GM18519 (cell line): ENCODE measurements around the gene KIR3DL2.
"Not testable (repeated sequence)": the region's sequence is repeated elsewhere in the genome, so short reads cannot be mapped to it uniquely, and the experiment has no call there.

Experiments used
- ATAC-seq: cut with Tn5 transposase; IDR thresholded peaks from one replicate; pipeline ENCODE4 v1.9.1; 2021; ENCODE audit warnings: mild to moderate bottlenecking, moderate library complexity; ENCODE audit not compliant: unreplicated experiment, low FRiP score

Gene KIR3DL2

GRCh38 chr19:54850061-54850640 lies at the start of gene KIR3DL2:
TSS of gene KIR3DL2 (plus strand) at chr19:54850443. CDS start at chr19:54850476, 33 bp downstream.
- ATAC-seq: not testable (repeated sequence)

- ATAC-seq: no peak
Measured at GRCh38 chr19:54803410-54803809, 46.8 kb upstream of the KIR3DL2 start, which contains the start of gene KIR2DL4. TSS of gene KIR2DL4 (plus strand) at chr19:54803610. CDS start at chr19:54803652, 42 bp downstream.

GRCh38 chr19:54804101-54804500 lies 46.1 kb upstream of the KIR3DL2 start:
- no peak for ATAC-seq

- no peak for ATAC-seq
Measured at GRCh38 chr19:54804571-54804970, 45.7 kb upstream of the KIR3DL2 start.

GRCh38 chr19:54805665-54806515 lies 44.4 kb upstream of the KIR3DL2 start:
- no peak for ATAC-seq

- no peak for ATAC-seq
Measured at GRCh38 chr19:54806516-54806838, 43.8 kb upstream of the KIR3DL2 start.

GRCh38 chr19:54814571-54814970 lies 35.7 kb upstream of the KIR3DL2 start:
- not testable (repeated sequence) for ATAC-seq

- not testable (repeated sequence) for ATAC-seq
Measured at GRCh38 chr19:54816251-54816650, 34.0 kb upstream of the KIR3DL2 start, which contains the start of gene KIR3DL1. TSS of gene KIR3DL1 (plus strand) at chr19:54816468.

- ATAC-seq: no peak
Measured at GRCh38 chr19:54817670-54818536, 32.3 kb upstream of the KIR3DL2 start.

GRCh38 chr19:54824416-54824815 lies 25.8 kb upstream of the KIR3DL2 start:
- ATAC-seq: not testable (repeated sequence)

- not testable (repeated sequence) for ATAC-seq
Measured at GRCh38 chr19:54825326-54825725, 24.9 kb upstream of the KIR3DL2 start.

GRCh38 chr19:54828064-54828463 lies 22.2 kb upstream of the KIR3DL2 start:
- ATAC-seq: not testable (repeated sequence)

GRCh38 chr19:54832496-54832895 lies 17.7 kb upstream of the KIR3DL2 start, which contains the start of gene KIR2DS4:
TSS of gene KIR2DS4 (plus strand) at chr19:54832676.
- not testable (repeated sequence) for ATAC-seq

- ATAC-seq: not testable (repeated sequence)
Measured at GRCh38 chr19:54835126-54835525, 15.1 kb upstream of the KIR3DL2 start.

GRCh38 chr19:54837522-54837921 lies 12.7 kb upstream of the KIR3DL2 start:
- ATAC-seq: not testable (repeated sequence)

GRCh38 chr19:54843171-54843570 lies 7.1 kb upstream of the KIR3DL2 start:
- ATAC-seq: not testable (repeated sequence)

GRCh38 chr19:54850930-54851329 lies 687 bp downstream of the KIR3DL2 start:
- ATAC-seq: no peak

- no peak for ATAC-seq
Measured at GRCh38 chr19:54851353-54851752, 1.1 kb downstream of the KIR3DL2 start.

- ATAC-seq: not testable (repeated sequence)
Measured at GRCh38 chr19:54855241-54855640, 5.0 kb downstream of the KIR3DL2 start.

GRCh38 chr19:54858476-54858875 lies 8.2 kb downstream of the KIR3DL2 start:
- ATAC-seq: not testable (repeated sequence)

- ATAC-seq: not testable (repeated sequence)
Measured at GRCh38 chr19:54859421-54859820, 9.2 kb downstream of the KIR3DL2 start.
